HCT116 (cell line): ENCODE data around the gene TEAD3. TPM values are rescaled to one million over a fixed set of nuclear protein-coding genes. Genes with fewer than 3 reads are reported as not detected.

ENCODE experiments used
- ATAC-seq: fragments of 200-7000 bp; cut with Tn5 transposase; 2 replicates; pipeline ENCODE4 v1.9.1; 2020; ENCODE audit warnings: mild to moderate bottlenecking, moderate library complexity
- BruUV-seq: library from RNA; stranded (reverse); fragments of 400-500 nt; replicated peaks from 2 replicates; lab custom pipeline; 2021; lab: Mats Ljungman, UMichigan
- CTCF ChIA-PET: fragments of 300-600 bp; sonication (Branson Sonifier 250); formaldehyde crosslinking; loops from one replicate; lab custom pipeline; 2021; ENCODE audit warnings: antibody characterized with exemption; lab: Charles Lee
- POLR2A ChIA-PET: fragments of 300-600, 350-600 bp; sonication (Branson Sonifier 250); formaldehyde crosslinking; loops from one replicate; lab custom pipeline; 2021; ENCODE audit warnings: antibody characterized with exemption; lab: Charles Lee
- RAD21 ChIA-PET, 2 experiments: fragments of 300-600 bp; sonication (Branson Sonifier 250); formaldehyde crosslinking; loops; one replicate each; lab custom pipeline; 2023; ENCODE audit warnings: low total read pairs in 2 of 2; ENCODE audit not compliant: uncharacterized antibody in 2 of 2, unreplicated experiment in 2 of 2, low non-redundant PET in 1 of 2; lab: Charles Lee
- DNase-seq: peaks from one replicate; pipeline ENCODE4 v3.0.0-alpha.2; 2010; ENCODE audit warnings: low read depth, low spot score
- H2AFZ ChIP-seq: fragments of 200-600 bp; shearing (Covaris generic), sonication (generic); 2 replicates; pipeline ENCODE4 v1.6.1; 2017; ENCODE audit warnings: low read depth, mixed run types, mixed read lengths, antibody characterized with exemption, low read length; ENCODE audit not compliant: poor library complexity, severe bottlenecking
- H3K27ac ChIP-seq: 2 replicates; pipeline ENCODE4 v1.5.1; 2012; ENCODE audit warnings: low read depth, low read length
- H3K27me3 ChIP-seq: fragments of 200-600 bp; sonication (generic); 2 replicates; pipeline ENCODE4 v1.6.1; 2016; ENCODE audit warnings: mixed run types, low read length, mixed read lengths; ENCODE audit not compliant: insufficient read depth
- H3K36me3 ChIP-seq, 2 experiments: fragments of 200-500 bp in 1 of 2; fragments of 200-600 bp in 1 of 2; sonication (Bioruptor generic) in 1 of 2; sonication (generic) in 1 of 2; 2 replicates each; pipeline versions ENCODE4 v1.5.1 to v1.6.1; 2014 to 2016; ENCODE audit warnings: low read length in 2 of 2, inconsistent platforms in 1 of 2, mixed read lengths in 1 of 2, mixed run types in 1 of 2; ENCODE audit not compliant: insufficient read depth in 2 of 2, control insufficient read depth in 1 of 2
- H3K4me1 ChIP-seq, 2 experiments: fragments of 200-600 bp in 1 of 2; sonication (generic) in 1 of 2; 2 replicates each; pipeline versions ENCODE4 v1.5.1 to v1.6.1; 2012 to 2017; ENCODE audit warnings: low read length in 2 of 2, inconsistent platforms in 1 of 2, mild to moderate bottlenecking in 1 of 2, mixed read lengths in 1 of 2, mixed run types in 1 of 2, moderate library complexity in 1 of 2; ENCODE audit not compliant: insufficient read depth in 2 of 2, control insufficient read depth in 1 of 2
- H3K4me2 ChIP-seq: fragments of 200-600 bp; sonication (generic); 2 replicates; pipeline ENCODE4 v1.6.1; 2017; ENCODE audit warnings: mixed run types, low read length, mixed read lengths
- H3K4me3 ChIP-seq, 2 experiments: fragments of 200-600 bp in 1 of 2; sonication (generic) in 1 of 2; replicated peaks in 1 of 2; 2 replicates each; pipeline ENCODE4 v1.5.1; 2011 to 2016; ENCODE audit warnings: low read length in 2 of 2, control low read depth in 1 of 2, low read depth in 1 of 2, mild to moderate bottlenecking in 1 of 2, mixed read lengths in 1 of 2, mixed run types in 1 of 2
- H3K79me2 ChIP-seq: fragments of 200-600 bp; sonication (generic); 2 replicates; pipeline ENCODE4 v1.6.1; 2017; ENCODE audit warnings: mild to moderate bottlenecking, mixed run types, low read length, moderate library complexity, mixed read lengths; ENCODE audit not compliant: insufficient read depth
- H3K9ac ChIP-seq: fragments of 200-600 bp; sonication (generic); 2 replicates; pipeline ENCODE4 v1.6.1; 2016; ENCODE audit warnings: low read length, mixed read lengths
- H3K9me2 ChIP-seq: fragments of 200-600 bp; sonication (generic), shearing (Covaris generic); 2 replicates; pipeline ENCODE4 v1.6.1; 2017; ENCODE audit warnings: mixed run types, mild to moderate bottlenecking, moderate library complexity; ENCODE audit not compliant: insufficient read depth
- H3K9me3 ChIP-seq, 2 experiments: fragments of 200-500 bp in 1 of 2; fragments of 200-600 bp in 1 of 2; sonication (Bioruptor generic) in 1 of 2; sonication (generic) in 1 of 2; 2 replicates each; pipeline ENCODE4 v1.6.1; 2014 to 2017; ENCODE audit warnings: low read length in 2 of 2, mixed read lengths in 2 of 2, inconsistent platforms in 1 of 2, low read depth in 1 of 2, mild to moderate bottlenecking in 1 of 2, mixed run types in 1 of 2, moderate library complexity in 1 of 2; ENCODE audit not compliant: control insufficient read depth in 1 of 2, insufficient read depth in 1 of 2
- H4K20me1 ChIP-seq: fragments of 200-600 bp; sonication (generic), shearing (Covaris generic); 2 replicates; pipeline ENCODE4 v1.6.1; 2017; ENCODE audit warnings: mixed run types, mild to moderate bottlenecking, moderate library complexity; ENCODE audit not compliant: insufficient read depth
- ATF3 ChIP-seq: IDR thresholded peaks from 2 replicates; pipeline ENCODE4 v1.6.1; 2012
- CEBPB ChIP-seq: IDR thresholded peaks from 2 replicates; pipeline ENCODE4 v1.6.1; 2012; ENCODE audit warnings: low read depth
- ELF1 ChIP-seq: IDR thresholded peaks from 2 replicates; pipeline ENCODE4 v1.6.1; 2012; ENCODE audit warnings: low read depth, borderline replicate concordance
- EZH2 ChIP-seq: fragments of 200-600 bp; sonication (generic); IDR thresholded peaks from 2 replicates; pipeline ENCODE4 v1.6.1; 2017; ENCODE audit warnings: antibody characterized with exemption, mixed run types
- EZH2phosphoT487 ChIP-seq: fragments of 200-600 bp; IDR thresholded peaks from 2 replicates; pipeline ENCODE4 v1.6.1; 2018; ENCODE audit warnings: antibody characterized with exemption, borderline replicate concordance
- FOSL1 ChIP-seq: IDR thresholded peaks from 2 replicates; pipeline ENCODE4 v1.6.1; 2012; ENCODE audit warnings: low read depth
- POLR2A ChIP-seq: IDR thresholded peaks from 2 replicates; pipeline ENCODE4 v1.7.0; 2011; ENCODE audit warnings: borderline replicate concordance; ENCODE audit not compliant: insufficient read depth, insufficient read length; ENCODE audit errors: extremely low read depth
- REST ChIP-seq: IDR thresholded peaks from 2 replicates; pipeline ENCODE4 v1.6.1; 2012; ENCODE audit warnings: low read depth
- SIN3A ChIP-seq: IDR thresholded peaks from 2 replicates; pipeline ENCODE4 v1.6.1; 2012; ENCODE audit warnings: low read depth
- SP1 ChIP-seq: IDR thresholded peaks from 2 replicates; pipeline ENCODE4 v1.6.1; 2012; ENCODE audit warnings: low read depth
- ZFX ChIP-seq: fragments of 450-650 bp; IDR thresholded peaks from 2 replicates; pipeline ENCODE4 v1.6.1; 2017
- intact Hi-C: fragments of 100-400 bp; cut with micrococcal nuclease; formaldehyde crosslinking; loops from 2 replicates; pipeline ENCODE4 v1.10.0; 2022
- total RNA-seq: library from RNA; stranded (reverse); gene quantifications from one replicate; pipeline ENCODE4 v1.2.1, GENCODE V29; 2021; ENCODE audit not compliant: unreplicated experiment
- TF ChIP-seq, protein P1 (sequence below): IDR thresholded peaks from 2 replicates; pipeline ENCODE4 v1.6.1; 2011; ENCODE audit warnings: mild to moderate bottlenecking, low read length, moderate library complexity; ENCODE audit not compliant: insufficient replicate concordance; ENCODE audit errors: extremely low read depth

TEAD3 gene
- total RNA-seq, 1 experiment from 2014 or later: 21.8 TPM

DNA sequence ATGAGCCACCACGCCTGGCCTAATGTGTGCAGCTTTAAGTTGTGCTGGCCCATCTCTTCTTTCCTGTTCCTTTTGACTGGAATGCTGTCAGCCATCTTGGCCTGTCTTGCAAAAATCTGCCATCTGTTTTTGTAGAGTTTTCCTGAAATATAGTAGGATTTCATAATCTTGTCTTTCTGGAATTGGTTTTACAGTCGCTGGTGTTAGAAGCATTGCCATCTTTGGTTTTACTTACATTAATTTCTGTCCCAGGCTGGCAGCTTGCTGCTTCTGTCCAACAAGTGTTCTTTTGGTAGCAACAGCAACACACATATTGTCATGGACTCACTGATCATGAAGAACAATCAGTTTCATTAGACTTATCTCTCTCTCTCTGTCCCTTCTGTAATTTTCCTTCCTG lies 45.0 kb upstream of the TEAD3 start:
- ATAC-seq: no peak
- H3K27me3 ChIP-seq: no peaks in the 10 kb centered on the region
- intact Hi-C loops: no loop called here
- TF ChIP-seq POLR2A: no peak
- no peak for TF ChIP-seq ELF1
- no peak for TF ChIP-seq REST
- TF ChIP-seq SP1: no peak
- TF ChIP-seq EZH2phosphoT487: no peak
- ChIA-PET POLR2A (no interaction called here), CTCF (interaction anchor here (1.6 kb wide), 1 partner anchor 10 kb away, joined by 3 read pairs; no protein-coding TSS in a partner anchor), RAD21 (no interaction called here)
- no peaks in the 10 kb centered on the region for H3K9me3 ChIP-seq
- H3K9me2 ChIP-seq: no peaks in the 10 kb centered on the region
- no peak overlapping the region for H3K4me3 ChIP-seq
- H3K9ac ChIP-seq: no peak overlapping the region
- peaks cover 0 to 3% of the 10 kb centered on the region in 2 experiments; a peak in 1 of 4 replicates for H3K4me1 ChIP-seq
- no peak overlapping the region for H3K4me2 ChIP-seq
- H3K79me2 ChIP-seq: no peaks in the 10 kb centered on the region
- no peak for DNase-seq
- no peak overlapping the region for H3K27ac ChIP-seq
- peak overlapping the region; percentile 5 for H2AFZ ChIP-seq
- no peaks in the 10 kb centered on the region for H3K36me3 ChIP-seq
- BruUV-seq: no TSS peak
- H4K20me1 ChIP-seq: no peaks in the 10 kb centered on the region

- CTCF ChIA-PET: interaction anchor here (1.4 kb wide), 1 partner anchor 17 kb away, joined by 3 read pairs; no protein-coding TSS in a partner anchor
- DNase-seq (no peak), ATAC-seq (no peak)
Observed at GRCh38 chr6:35539223-35539622, 42.3 kb upstream of the TEAD3 start.

More at GRCh38 chr6:35539223-35539622, 42.3 kb upstream of the TEAD3 start:
- Histone ChIP-seq H3K9me2 (no peaks in the 10 kb centered on the region), H4K20me1 (no peaks in the 10 kb centered on the region), H3K79me2 (no peaks in the 10 kb centered on the region), H2AFZ (no peak overlapping the region), H3K4me2 (no peak overlapping the region), H3K27me3 (no peaks in the 10 kb centered on the region), H3K36me3 (no peaks in the 10 kb centered on the region), H3K4me3 (no peak overlapping the region), H3K4me1 (no peaks in the 10 kb centered on the region), H3K9ac (no peak overlapping the region), H3K27ac (no peak overlapping the region), H3K9me3 (no peaks in the 10 kb centered on the region)
- ChIA-PET POLR2A (no interaction called here), RAD21 (no interaction called here)
- no TSS peak for BruUV-seq
- intact Hi-C loops: no loop called here
- no peak for TF ChIP-seq SIN3A
- no peak for TF ChIP-seq POLR2A
- no peak for TF ChIP-seq ATF3
- no peak for TF ChIP-seq CEBPB
- TF ChIP-seq, protein P1, sequence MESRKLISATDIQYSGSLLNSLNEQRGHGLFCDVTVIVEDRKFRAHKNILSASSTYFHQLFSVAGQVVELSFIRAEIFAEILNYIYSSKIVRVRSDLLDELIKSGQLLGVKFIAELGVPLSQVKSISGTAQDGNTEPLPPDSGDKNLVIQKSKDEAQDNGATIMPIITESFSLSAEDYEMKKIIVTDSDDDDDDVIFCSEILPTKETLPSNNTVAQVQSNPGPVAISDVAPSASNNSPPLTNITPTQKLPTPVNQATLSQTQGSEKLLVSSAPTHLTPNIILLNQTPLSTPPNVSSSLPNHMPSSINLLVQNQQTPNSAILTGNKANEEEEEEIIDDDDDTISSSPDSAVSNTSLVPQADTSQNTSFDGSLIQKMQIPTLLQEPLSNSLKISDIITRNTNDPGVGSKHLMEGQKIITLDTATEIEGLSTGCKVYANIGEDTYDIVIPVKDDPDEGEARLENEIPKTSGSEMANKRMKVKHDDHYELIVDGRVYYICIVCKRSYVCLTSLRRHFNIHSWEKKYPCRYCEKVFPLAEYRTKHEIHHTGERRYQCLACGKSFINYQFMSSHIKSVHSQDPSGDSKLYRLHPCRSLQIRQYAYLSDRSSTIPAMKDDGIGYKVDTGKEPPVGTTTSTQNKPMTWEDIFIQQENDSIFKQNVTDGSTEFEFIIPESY: no peak
- no peak for TF ChIP-seq ZFX
- no peak for TF ChIP-seq FOSL1
- TF ChIP-seq EZH2: no peak
